Measurements from ENCODE around the gene PPARA.

PPARA gene

DNA sequence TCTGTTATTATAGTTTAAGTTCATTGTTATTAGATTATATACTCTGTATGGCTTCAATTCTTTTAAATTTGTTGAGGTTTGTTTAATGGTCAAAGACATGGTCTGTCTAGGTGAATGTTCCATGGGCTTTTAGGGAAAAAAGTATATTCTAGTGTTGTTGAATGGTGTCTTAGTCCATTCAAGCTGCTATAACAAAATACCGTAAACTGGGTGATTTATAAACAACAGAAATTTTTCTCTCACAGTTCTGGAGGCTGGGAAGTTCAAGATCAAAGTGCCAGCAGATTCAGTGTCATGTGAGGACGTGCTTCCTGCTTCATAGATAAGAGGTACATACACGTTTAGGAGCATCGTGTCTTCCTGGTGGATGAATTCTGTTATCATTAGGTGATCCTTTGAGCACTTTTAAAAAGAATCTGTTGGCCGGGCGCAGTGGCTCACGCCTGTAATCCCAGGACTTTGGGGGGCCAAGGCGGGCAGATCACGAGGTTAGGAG, 26.2 kb downstream of the PPARA start:
- TF ChIP-seq FOXM1 (IDR thresholded peaks at IDR 0.05; ENCODE audit: borderline replicate concordance, low read depth) (no peak), NFIC (IDR thresholded peaks at IDR 0.05) (no peak), CEBPB (IDR thresholded peaks at IDR 0.05) (no peak), TCF12 (IDR thresholded peaks at IDR 0.05; ENCODE audit: low read depth) (no peak), RAD21 (IDR thresholded peaks at IDR 0.05; ENCODE audit: low read depth) (no peak)
- TF ChIP-seq, protein P1, sequence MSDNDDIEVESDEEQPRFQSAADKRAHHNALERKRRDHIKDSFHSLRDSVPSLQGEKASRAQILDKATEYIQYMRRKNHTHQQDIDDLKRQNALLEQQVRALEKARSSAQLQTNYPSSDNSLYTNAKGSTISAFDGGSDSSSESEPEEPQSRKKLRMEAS (IDR thresholded peaks at IDR 0.05), result no peak

DNA sequence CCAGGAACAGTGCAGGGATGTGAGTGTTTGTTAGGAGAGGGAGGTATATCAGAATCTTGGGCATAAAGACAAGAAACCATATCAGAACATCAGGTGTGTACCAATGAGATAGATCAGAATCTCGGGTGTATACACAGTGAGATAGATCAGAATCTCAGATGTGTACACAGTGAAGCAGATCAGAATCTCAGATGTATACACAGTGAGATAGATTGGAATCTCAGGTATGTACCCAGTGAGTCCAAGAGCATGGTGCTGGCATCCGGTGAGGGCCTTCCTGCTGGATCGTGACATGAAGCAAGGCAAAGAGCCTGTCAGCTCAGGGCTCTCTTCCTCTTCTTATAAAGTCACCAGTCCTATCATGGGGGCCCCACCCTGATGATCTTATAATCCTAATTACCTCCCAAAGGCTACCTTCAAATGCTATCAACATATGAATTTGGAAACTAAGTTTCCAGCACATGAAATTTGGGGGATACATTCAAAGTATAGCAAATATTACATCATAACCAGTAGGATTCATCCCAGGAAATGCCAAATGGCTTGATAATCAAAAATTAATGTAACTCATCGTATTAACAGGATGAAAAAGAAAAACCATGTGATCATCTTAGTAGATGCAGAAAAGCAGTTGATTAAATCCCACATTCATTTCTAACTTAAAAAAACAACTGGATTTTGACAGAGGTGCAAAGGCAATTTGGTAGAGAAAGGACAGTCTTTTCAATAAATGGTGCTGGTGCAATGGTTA, 28.6 kb downstream of the PPARA start:
- TF ChIP-seq NFIC (IDR thresholded peaks at IDR 0.05) (no peak), TEAD4 (IDR thresholded peaks at IDR 0.05) (no peak), TAF1 (IDR thresholded peaks at IDR 0.05; ENCODE audit: low read depth) (no peak), TCF12 (IDR thresholded peaks at IDR 0.05; ENCODE audit: low read depth) (no peak), FOXM1 (IDR thresholded peaks at IDR 0.05; ENCODE audit: borderline replicate concordance, low read depth) (no peak), EP300 (IDR thresholded peaks at IDR 0.05; ENCODE audit: borderline replicate concordance) (no peak), CREB1 (IDR thresholded peaks at IDR 0.05; ENCODE audit: low read depth) (no peak), CEBPB (IDR thresholded peaks at IDR 0.05) (no peak), YY1 (IDR thresholded peaks at IDR 0.05; ENCODE audit: low read depth) (no peak), ZBTB7A (IDR thresholded peaks at IDR 0.05; ENCODE audit: low read depth) (no peak), RAD21 (IDR thresholded peaks at IDR 0.05; ENCODE audit: low read depth) (no peak), EGR1 (IDR thresholded peaks at IDR 0.05) (no peak)
- TF ChIP-seq, protein P2, sequence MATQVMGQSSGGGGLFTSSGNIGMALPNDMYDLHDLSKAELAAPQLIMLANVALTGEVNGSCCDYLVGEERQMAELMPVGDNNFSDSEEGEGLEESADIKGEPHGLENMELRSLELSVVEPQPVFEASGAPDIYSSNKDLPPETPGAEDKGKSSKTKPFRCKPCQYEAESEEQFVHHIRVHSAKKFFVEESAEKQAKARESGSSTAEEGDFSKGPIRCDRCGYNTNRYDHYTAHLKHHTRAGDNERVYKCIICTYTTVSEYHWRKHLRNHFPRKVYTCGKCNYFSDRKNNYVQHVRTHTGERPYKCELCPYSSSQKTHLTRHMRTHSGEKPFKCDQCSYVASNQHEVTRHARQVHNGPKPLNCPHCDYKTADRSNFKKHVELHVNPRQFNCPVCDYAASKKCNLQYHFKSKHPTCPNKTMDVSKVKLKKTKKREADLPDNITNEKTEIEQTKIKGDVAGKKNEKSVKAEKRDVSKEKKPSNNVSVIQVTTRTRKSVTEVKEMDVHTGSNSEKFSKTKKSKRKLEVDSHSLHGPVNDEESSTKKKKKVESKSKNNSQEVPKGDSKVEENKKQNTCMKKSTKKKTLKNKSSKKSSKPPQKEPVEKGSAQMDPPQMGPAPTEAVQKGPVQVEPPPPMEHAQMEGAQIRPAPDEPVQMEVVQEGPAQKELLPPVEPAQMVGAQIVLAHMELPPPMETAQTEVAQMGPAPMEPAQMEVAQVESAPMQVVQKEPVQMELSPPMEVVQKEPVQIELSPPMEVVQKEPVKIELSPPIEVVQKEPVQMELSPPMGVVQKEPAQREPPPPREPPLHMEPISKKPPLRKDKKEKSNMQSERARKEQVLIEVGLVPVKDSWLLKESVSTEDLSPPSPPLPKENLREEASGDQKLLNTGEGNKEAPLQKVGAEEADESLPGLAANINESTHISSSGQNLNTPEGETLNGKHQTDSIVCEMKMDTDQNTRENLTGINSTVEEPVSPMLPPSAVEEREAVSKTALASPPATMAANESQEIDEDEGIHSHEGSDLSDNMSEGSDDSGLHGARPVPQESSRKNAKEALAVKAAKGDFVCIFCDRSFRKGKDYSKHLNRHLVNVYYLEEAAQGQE (IDR thresholded peaks at IDR 0.05; ENCODE audit: low read depth), result no peak
- TF ChIP-seq, protein P3, sequence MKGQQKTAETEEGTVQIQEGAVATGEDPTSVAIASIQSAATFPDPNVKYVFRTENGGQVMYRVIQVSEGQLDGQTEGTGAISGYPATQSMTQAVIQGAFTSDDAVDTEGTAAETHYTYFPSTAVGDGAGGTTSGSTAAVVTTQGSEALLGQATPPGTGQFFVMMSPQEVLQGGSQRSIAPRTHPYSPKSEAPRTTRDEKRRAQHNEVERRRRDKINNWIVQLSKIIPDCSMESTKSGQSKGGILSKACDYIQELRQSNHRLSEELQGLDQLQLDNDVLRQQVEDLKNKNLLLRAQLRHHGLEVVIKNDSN (IDR thresholded peaks at IDR 0.05), result no peak
- TF ChIP-seq, protein P1 (IDR thresholded peaks at IDR 0.05), result no peak

DNA sequence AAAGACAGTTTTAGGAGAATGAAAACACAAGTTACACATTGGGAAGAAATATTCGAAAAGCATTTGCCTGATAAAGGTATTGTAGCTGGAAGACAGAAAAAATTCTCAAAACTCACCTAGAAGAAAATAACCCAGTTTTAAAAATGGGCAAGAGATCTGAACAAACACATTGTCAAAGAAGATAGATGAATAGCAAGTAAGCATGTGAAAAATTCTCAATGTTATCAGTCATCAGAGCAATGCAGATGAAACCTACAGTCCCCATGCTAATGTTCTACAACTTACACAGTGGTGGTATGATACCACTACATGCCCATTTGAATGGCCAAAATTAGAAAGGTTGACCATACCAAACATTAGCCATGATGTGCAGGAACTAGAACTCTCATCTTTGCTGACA, 29.4 kb downstream of the PPARA start:
- TF ChIP-seq TAF1 (IDR thresholded peaks at IDR 0.05; ENCODE audit: low read depth) (no peak), CREB1 (IDR thresholded peaks at IDR 0.05; ENCODE audit: low read depth) (no peak), EGR1 (IDR thresholded peaks at IDR 0.05) (no peak), RAD21 (IDR thresholded peaks at IDR 0.05; ENCODE audit: low read depth) (no peak), ZBTB7A (IDR thresholded peaks at IDR 0.05; ENCODE audit: low read depth) (no peak), YY1 (IDR thresholded peaks at IDR 0.05; ENCODE audit: low read depth) (no peak), EP300 (IDR thresholded peaks at IDR 0.05; ENCODE audit: borderline replicate concordance) (no peak), CEBPB (IDR thresholded peaks at IDR 0.05) (no peak), TEAD4 (IDR thresholded peaks at IDR 0.05) (no peak), NFIC (IDR thresholded peaks at IDR 0.05) (no peak), FOXM1 (IDR thresholded peaks at IDR 0.05; ENCODE audit: borderline replicate concordance, low read depth) (no peak), TCF12 (IDR thresholded peaks at IDR 0.05; ENCODE audit: low read depth) (no peak)
- TF ChIP-seq, protein P2 (IDR thresholded peaks at IDR 0.05; ENCODE audit: low read depth), result no peak
- TF ChIP-seq, protein P3 (IDR thresholded peaks at IDR 0.05), result no peak
- TF ChIP-seq, protein P1 (IDR thresholded peaks at IDR 0.05), result no peak

DNA sequence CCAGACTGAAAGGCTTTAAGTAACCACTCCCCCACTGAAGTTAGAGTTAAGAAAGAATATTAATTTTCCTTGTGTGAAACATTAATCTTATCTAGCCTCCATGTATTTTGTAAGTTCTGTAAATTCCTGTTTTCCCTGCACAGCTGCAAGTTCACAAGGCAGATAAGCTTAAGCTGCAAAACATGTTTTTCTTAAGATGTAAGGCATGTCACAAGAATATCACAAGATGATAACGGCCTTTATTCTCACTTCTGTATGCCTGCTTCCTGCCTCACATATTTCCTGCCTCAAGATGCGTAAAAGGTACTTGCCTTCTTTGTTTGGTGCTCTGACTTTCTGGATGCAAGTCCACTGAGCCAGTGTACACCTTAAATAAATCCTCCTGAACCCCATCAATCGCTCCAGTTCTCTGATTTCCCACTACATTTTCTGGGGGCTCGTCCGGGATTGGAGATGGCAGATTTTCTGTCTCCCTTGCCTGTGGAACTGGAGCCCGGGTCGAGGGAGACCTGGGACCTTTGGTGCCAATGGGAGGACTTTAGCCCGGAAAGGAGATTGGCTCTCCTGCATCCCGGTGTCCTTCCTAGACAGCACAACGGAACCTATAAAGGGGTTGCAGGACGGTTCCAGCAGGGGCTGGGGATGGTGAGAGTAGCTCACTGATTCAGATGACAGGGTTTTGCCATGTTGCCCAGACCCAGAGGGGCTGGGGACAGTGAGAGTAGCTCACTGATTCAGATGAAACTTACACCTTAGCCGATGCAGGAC, 30.2 kb downstream of the PPARA start:
- no peak for TF ChIP-seq RAD21 (IDR thresholded peaks at IDR 0.05; ENCODE audit: low read depth)

DNA sequence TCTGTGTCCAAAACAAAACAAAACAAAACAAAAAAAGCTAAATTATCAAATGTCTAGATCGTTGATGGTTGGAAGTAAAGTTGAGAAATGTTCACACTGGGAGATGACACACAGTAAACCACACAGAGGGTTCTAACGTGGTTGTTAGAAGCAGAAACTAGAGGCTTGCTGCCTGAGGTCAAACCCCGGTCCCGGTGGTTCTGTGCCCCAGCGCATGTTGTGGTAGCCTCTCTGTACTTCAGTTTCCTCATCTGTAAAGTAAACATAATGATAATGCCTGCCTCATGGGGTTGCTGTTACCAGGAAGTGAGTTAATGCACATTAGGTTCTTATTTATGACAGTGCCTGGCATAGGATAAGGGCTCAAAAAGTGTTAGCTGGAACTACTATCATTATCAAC, 33.4 kb downstream of the PPARA start:
- TF ChIP-seq EGR1 (IDR thresholded peaks at IDR 0.05) (no peak), EP300 (IDR thresholded peaks at IDR 0.05; ENCODE audit: borderline replicate concordance) (no peak), NFIC (IDR thresholded peaks at IDR 0.05) (no peak), TEAD4 (IDR thresholded peaks at IDR 0.05) (no peak), YY1 (IDR thresholded peaks at IDR 0.05; ENCODE audit: low read depth) (no peak), TAF1 (IDR thresholded peaks at IDR 0.05; ENCODE audit: low read depth) (no peak)
- TF ChIP-seq, protein P2 (IDR thresholded peaks at IDR 0.05; ENCODE audit: low read depth), result no peak
- TF ChIP-seq, protein P3 (IDR thresholded peaks at IDR 0.05), result no peak
